DOHH2 (cell line): ENCODE data around the gene LILRA5.

Experiments used
- H3F3A ChIP-seq: fragments of 200-600 bp; sonication (generic), shearing (Covaris generic); 2 replicates; pipeline ENCODE4 v1.6.0; 2016; ENCODE audit warnings: antibody characterized with exemption, mild to moderate bottlenecking; ENCODE audit not compliant: control insufficient read depth, insufficient read depth
- H3K27ac ChIP-seq: fragments of 200-600 bp; sonication (generic); 2 replicates; pipeline ENCODE4 v1.5.1; 2014; ENCODE audit warnings: low read depth, mild to moderate bottlenecking, low read length, moderate library complexity
- H3K27me3 ChIP-seq: fragments of 200-600 bp; sonication (generic); 2 replicates; pipeline ENCODE4 v1.6.1; 2014; ENCODE audit warnings: mild to moderate bottlenecking, low read length, mixed read lengths; ENCODE audit not compliant: control insufficient read depth
- H3K36me3 ChIP-seq: fragments of 200-600 bp; sonication (generic); 2 replicates; pipeline ENCODE4 v1.6.1; 2014; ENCODE audit warnings: mild to moderate bottlenecking, low read length, moderate library complexity, mixed read lengths; ENCODE audit not compliant: control insufficient read depth
- H3K4me1 ChIP-seq: fragments of 200-600 bp; sonication (generic); 2 replicates; pipeline ENCODE4 v1.6.1; 2014; ENCODE audit warnings: mild to moderate bottlenecking, low read length, mixed read lengths; ENCODE audit not compliant: control insufficient read depth
- H3K4me2 ChIP-seq: fragments of 200-600 bp; sonication (generic); 2 replicates; pipeline ENCODE4 v1.6.0; 2014; ENCODE audit warnings: mild to moderate bottlenecking, low read length, moderate library complexity
- H3K4me3 ChIP-seq: fragments of 200-600 bp; sonication (generic); 2 replicates; pipeline ENCODE4 v1.5.1; 2014; ENCODE audit warnings: mild to moderate bottlenecking, low read length, mixed read lengths
- H3K79me2 ChIP-seq: fragments of 200-600 bp; sonication (generic); 2 replicates; pipeline ENCODE4 v1.6.1; 2014; ENCODE audit warnings: mild to moderate bottlenecking, low read length, mixed read lengths; ENCODE audit not compliant: control insufficient read depth
- H3K9me2 ChIP-seq: fragments of 200-600 bp; sonication (generic); replicated peaks from 2 replicates; pipeline ENCODE4 v1.6.1; 2014; ENCODE audit warnings: mild to moderate bottlenecking, low read length, mixed read lengths; ENCODE audit not compliant: control insufficient read depth
- H3K9me3 ChIP-seq: fragments of 200-600 bp; sonication (generic); 2 replicates; pipeline ENCODE4 v1.6.1; 2014; ENCODE audit warnings: antibody characterized with exemption, low read length, mixed read lengths; ENCODE audit not compliant: control insufficient read depth, insufficient read depth
- H4K20me1 ChIP-seq: fragments of 200-600 bp; sonication (generic); 2 replicates; pipeline ENCODE4 v1.6.0; 2014; ENCODE audit warnings: low read depth, mild to moderate bottlenecking, antibody characterized with exemption, low read length, moderate library complexity; ENCODE audit not compliant: control insufficient read depth, insufficient read depth
- CTCF ChIP-seq: fragments of 200-600 bp; sonication (generic); IDR thresholded peaks from one replicate; pipeline ENCODE4 v1.5.1; 2014; ENCODE audit warnings: antibody characterized with exemption, mild to moderate bottlenecking, low read depth, low read length; ENCODE audit not compliant: poor library complexity, severe bottlenecking
- EZH2phosphoT487 ChIP-seq: fragments of 200-600 bp; sonication (generic); IDR thresholded peaks from 2 replicates; pipeline ENCODE4 v1.6.1; 2017; ENCODE audit warnings: borderline replicate concordance, mild to moderate bottlenecking, antibody characterized with exemption, low read length, moderate library complexity, mixed read lengths

The LILRA5 gene

GRCh38 chr19:54357381-54357780 is 44.4 kb upstream of the LILRA5 start:
- TF ChIP-seq CTCF = no peak
- TF ChIP-seq EZH2phosphoT487 = no peak
- Histone ChIP-seq H4K20me1 (no peaks in the 10 kb centered on the region), H3F3A (0 out of 2 replicates have a peak, but pooled peaks cover 3% of the 10 kb centered on the region), H3K9me2 (no peaks in the 10 kb centered on the region), H3K79me2 (no peaks in the 10 kb centered on the region), H3K9me3 (no peaks in the 10 kb centered on the region), H3K27me3 (peaks cover 17% of the 10 kb centered on the region), H3K27ac (no peak overlapping the region), H3K4me1 (peaks cover 25% of the 10 kb centered on the region), H3K4me2 (no peak overlapping the region), H3K4me3 (no peak overlapping the region), H3K36me3 (no peaks in the 10 kb centered on the region)

GRCh38 chr19:54356444-54357056 is 43.6 kb upstream of the LILRA5 start:
- Histone ChIP-seq H3K9me2 (no peaks in the 10 kb centered on the region), H3K4me2 (no peak overlapping the region), H4K20me1 (no peaks in the 10 kb centered on the region), H3K27ac (no peak overlapping the region), H3F3A (0 out of 2 replicates have a peak, but pooled peaks cover 3% of the 10 kb centered on the region), H3K27me3 (peaks cover 21% of the 10 kb centered on the region), H3K9me3 (no peaks in the 10 kb centered on the region), H3K79me2 (no peaks in the 10 kb centered on the region), H3K36me3 (no peaks in the 10 kb centered on the region), H3K4me1 (peaks cover 16% of the 10 kb centered on the region), H3K4me3 (no peak overlapping the region)
- TF ChIP-seq CTCF (no peak), EZH2phosphoT487 (no peak)

GRCh38 chr19:54355675-54356074 is 42.7 kb upstream of the LILRA5 start:
- Histone ChIP-seq H3K27ac (no peak overlapping the region), H3K79me2 (no peaks in the 10 kb centered on the region)

More at GRCh38 chr19:54355675-54356074, 42.7 kb upstream of the LILRA5 start:
- Histone ChIP-seq H3K9me2 (no peaks in the 10 kb centered on the region), H3K4me3 (no peak overlapping the region), H4K20me1 (no peaks in the 10 kb centered on the region), H3K27me3 (peaks cover 28% of the 10 kb centered on the region), H3F3A (0 out of 2 replicates have a peak, but pooled peaks cover 3% of the 10 kb centered on the region), H3K4me1 (peaks cover 8% of the 10 kb centered on the region), H3K4me2 (no peak overlapping the region), H3K36me3 (no peaks in the 10 kb centered on the region), H3K9me3 (no peaks in the 10 kb centered on the region)
- TF ChIP-seq EZH2phosphoT487 = no peak
- no peak for TF ChIP-seq CTCF
